Keratinocyte (primary cell): ENCODE results near the gene CFAP46.

ENCODE experiments used
- CTCF ChIP-seq, 3 experiments: IDR thresholded peaks in 1 of 3; conservative IDR thresholded peaks in 1 of 3; optimal IDR thresholded peaks in 1 of 3; 2 replicates in 2 of 3; 3 replicates in 1 of 3; pipeline versions ENCODE3 to v1.5.1; 2011; ENCODE audit warnings: low read length in 3 of 3, mild to moderate bottlenecking in 3 of 3, moderate library complexity in 2 of 3, control low read depth in 1 of 3, inconsistent platforms in 1 of 3; ENCODE audit not compliant: insufficient read depth in 2 of 3; ENCODE audit errors: extremely low read depth in 1 of 3
- EZH2 ChIP-seq: IDR thresholded peaks from one replicate; pipeline ENCODE4 v1.6.1; 2012; ENCODE audit warnings: inconsistent platforms, mild to moderate bottlenecking, low read length, moderate library complexity

- no peak for TF ChIP-seq CTCF (optimal IDR thresholded peaks at IDR 0.05 in 1 of 3, IDR thresholded peaks at IDR 0.05 in 1 of 3, conservative IDR thresholded peaks at IDR 0.05 in 1 of 3; ENCODE audit: extremely low read depth in 1 of 3, insufficient read depth in 2 of 3, low read length in 3 of 3)
- no peak for TF ChIP-seq EZH2
Measured at GRCh38 chr10:132889556-132889955, 52.8 kb downstream of the CFAP46 start.
